B cell (primary cell): ENCODE results near the gene PPP2R5C. TPM values are rescaled to one million over a fixed set of nuclear protein-coding genes. Genes with fewer than 3 reads are reported as not detected.
"Not testable (repeated sequence)": the region's sequence is repeated elsewhere in the genome, so short reads cannot be mapped to it uniquely, and the experiment has no call there.

Experiments used
- ATAC-seq: fragments of 200-7000 bp; cut with Tn5 transposase; one replicate; pipeline ENCODE4 v1.10.0; 2021; ENCODE audit warnings: low read depth, mild to moderate bottlenecking, moderate number of reproducible peaks, moderate library complexity
- CTCF ChIA-PET: fragments of 350-600 bp; sonication (Branson Sonifier 250); formaldehyde crosslinking; loops from one replicate; lab custom pipeline; 2021; ENCODE audit warnings: antibody characterized with exemption, inconsistent platforms; lab: Charles Lee
- POLR2A ChIA-PET: fragments of 350-600 bp; sonication (Branson Sonifier 250); formaldehyde crosslinking; loops from one replicate; lab custom pipeline; 2021; ENCODE audit warnings: antibody characterized with exemption; lab: Charles Lee
- DNase-seq: peaks from one replicate; pipeline ENCODE4 v3.0.0; 2013
- H2AFZ ChIP-seq: 2 replicates; pipeline ENCODE4 v1.6.1; 2012; ENCODE audit warnings: mild to moderate bottlenecking, low read depth, low read length; ENCODE audit not compliant: insufficient read depth, poor library complexity, severe bottlenecking
- H3K27ac ChIP-seq, 2 donors: 1 replicate in 1 of 2; 2 replicates in 1 of 2; pipeline ENCODE4 v1.5.1; 2012 to 2013; ENCODE audit warnings: low read length in 2 of 2, mild to moderate bottlenecking in 2 of 2, moderate library complexity in 1 of 2
- H3K27me3 ChIP-seq, 4 experiments: fragments of 200-600 bp in 1 of 4; sonication (generic) in 1 of 4; replicated peaks in 1 of 4; 1 replicate in 2 of 4; 2 replicates in 2 of 4; pipeline versions ENCODE4 v1.6.1 to v1.7.0; 2013 to 2016; ENCODE audit warnings: low read length in 3 of 4, mild to moderate bottlenecking in 2 of 4, mixed read lengths in 1 of 4, moderate library complexity in 1 of 4; ENCODE audit not compliant: insufficient read depth in 4 of 4, control insufficient read depth in 3 of 4; ENCODE audit errors: control extremely low read depth in 1 of 4
- H3K36me3 ChIP-seq, 2 experiments: replicated peaks in 1 of 2; 1 replicate in 1 of 2; 2 replicates in 1 of 2; pipeline versions ENCODE4 v1.6.1 to v1.7.1; 2013; ENCODE audit warnings: low read length in 1 of 2; ENCODE audit not compliant: insufficient read depth in 2 of 2, control insufficient read depth in 1 of 2; ENCODE audit errors: control extremely low read depth in 1 of 2, extremely low read depth in 1 of 2
- H3K4me1 ChIP-seq, 2 donors: fragments of 200-600 bp in 1 of 2; sonication (generic) in 1 of 2; 1 replicate in 1 of 2; 2 replicates in 1 of 2; pipeline versions ENCODE4 v1.5.1 to v1.6.1; 2013 to 2017; ENCODE audit warnings: low read length in 2 of 2; ENCODE audit not compliant: control insufficient read depth in 2 of 2, insufficient read depth in 2 of 2
- H3K4me2 ChIP-seq: replicated peaks from 2 replicates; pipeline ENCODE3; 2012; ENCODE audit warnings: mild to moderate bottlenecking, low read depth, low read length; ENCODE audit not compliant: poor library complexity, severe bottlenecking
- H3K4me3 ChIP-seq, 5 experiments: fragments of 200-600 bp in 1 of 5; sonication (generic) in 1 of 5; 1 replicate in 3 of 5; 2 replicates in 2 of 5; pipeline versions ENCODE4 v1.5.1 to v1.7.0; 2011 to 2016; ENCODE audit warnings: low read length in 4 of 5, mild to moderate bottlenecking in 4 of 5, low read depth in 2 of 5, control low read depth in 1 of 5, moderate library complexity in 1 of 5; ENCODE audit not compliant: insufficient read depth in 1 of 5; ENCODE audit errors: control extremely low read depth in 1 of 5, extremely low read depth in 1 of 5
- H3K79me2 ChIP-seq: fragments of 200-600 bp; sonication (generic); one replicate; pipeline ENCODE4 v1.6.0; 2016; ENCODE audit warnings: low read length; ENCODE audit not compliant: control insufficient read depth, insufficient read depth
- H3K9ac ChIP-seq: fragments of 200-600 bp; sonication (generic); 2 replicates; pipeline ENCODE4 v1.6.1; 2017; ENCODE audit warnings: mild to moderate bottlenecking, low read length, moderate library complexity
- H3K9me3 ChIP-seq, 3 donors: one replicate each; pipeline versions ENCODE4 v1.6.1 to v1.7.1; 2013; ENCODE audit warnings: low read length in 2 of 3; ENCODE audit not compliant: control insufficient read depth in 2 of 3, insufficient read depth in 1 of 3; ENCODE audit errors: control extremely low read depth in 1 of 3
- H4K20me1 ChIP-seq: 2 replicates; pipeline ENCODE4 v1.6.0; 2012; ENCODE audit warnings: mild to moderate bottlenecking, low read length; ENCODE audit not compliant: insufficient read depth, control insufficient read depth, poor library complexity, severe bottlenecking
- H3K27ac Mint-ChIP-seq: one replicate; pipeline ENCODE4 v1.8.0; 2021; ENCODE audit warnings: mixed read lengths
- H3K27me3 Mint-ChIP-seq: one replicate; pipeline ENCODE4 v1.8.0; 2021; ENCODE audit warnings: mixed read lengths
- H3K4me1 Mint-ChIP-seq: one replicate; pipeline ENCODE4 v1.8.0; 2021; ENCODE audit warnings: mixed read lengths
- H3K4me3 Mint-ChIP-seq: one replicate; pipeline ENCODE4 v1.8.0; 2021; ENCODE audit warnings: mixed read lengths
- H3K9me3 Mint-ChIP-seq: one replicate; pipeline ENCODE4 v1.8.0; 2022; ENCODE audit warnings: mixed read lengths; ENCODE audit not compliant: insufficient read depth
- CTCF ChIP-seq: fragments of 200-600 bp; IDR thresholded peaks from one replicate; pipeline ENCODE4 v1.8.0; 2022; ENCODE audit warnings: antibody characterized with exemption, mild to moderate bottlenecking
- EZH2 ChIP-seq: IDR thresholded peaks from 2 replicates; pipeline ENCODE4 v1.6.1; 2012; ENCODE audit warnings: borderline replicate concordance, low read depth, mild to moderate bottlenecking, moderate library complexity, low read length; ENCODE audit not compliant: insufficient read depth, poor library complexity, severe bottlenecking
- whole genome bisulfite sequencing: methylation state at CpG from one replicate; pipeline ENCODE4 v1.1.5; 2013; ENCODE audit warnings: missing lambda C conversion rate; ENCODE audit not compliant: insufficient coverage; 5-methylcytosine and 5-hydroxymethylcytosine counted together
- intact Hi-C: fragments of 100-400 bp; cut with micrococcal nuclease; formaldehyde crosslinking; loops from one replicate; pipeline ENCODE4 v1.10.0; 2022
- polyA plus RNA-seq: library from polyadenylated mRNA; depleted of rRNA; stranded (reverse); fragments of >200 nt; gene quantifications from 2 replicates; pipeline ENCODE4 v1.2.3, GENCODE V29; 2012
- total RNA-seq, 2 donors: library from RNA; stranded (reverse); fragments of 120-200 nt in 1 of 2; gene quantifications; 1 replicate in 1 of 2; 2 replicates in 1 of 2; pipeline versions ENCODE4 v1.2.3 to v1.2.4, GENCODE V29; 2013 to 2022

Gene PPP2R5C
- total and polyA plus RNA-seq, 2 donors (not counting 1 experiment from before 2014, with no cell fraction given) = 91.7 to 330 TPM

GRCh38 chr14:101969481-101969880 lies 208.0 kb downstream of the PPP2R5C start:
- ChIA-PET CTCF (interaction anchor here (0.5 kb wide), 1 partner anchor 625 kb away, joined by 5 read pairs; no protein-coding TSS in a partner anchor), POLR2A (no interaction called here)
- H3K9ac ChIP-seq = no peak overlapping the region
- H3K9me3 ChIP-seq = no peaks in the 10 kb centered on the region
- intact Hi-C loops = no loop called here
- Mint-ChIP-seq H3K27me3 (no peaks in the 10 kb centered on the region), H3K4me1 (peaks cover 47% of the 10 kb centered on the region), H3K9me3 (no peaks in the 10 kb centered on the region), H3K4me3 (peak overlapping the region; percentile 11), H3K27ac (peak overlapping the region; percentile 53)
- H3K27ac ChIP-seq = peak overlapping the region in 1 of 2 donors; percentile 55
- peaks cover 46% of the 10 kb centered on the region for H4K20me1 ChIP-seq
- WGBS = 46% methylated on average over 4 of the region's 9 CpGs
- H3K79me2 ChIP-seq = peaks cover 100% of the 10 kb centered on the region
- ATAC-seq = no peak
- no peak for TF ChIP-seq EZH2
- no peak for TF ChIP-seq CTCF
- H3K4me1 ChIP-seq = peaks cover 12 to 26% of the 10 kb centered on the region in 2 donors
- H3K4me2 ChIP-seq = no peak overlapping the region
- no peaks in the 10 kb centered on the region for H3K27me3 ChIP-seq
- H2AFZ ChIP-seq = no peak overlapping the region
- peaks cover 1 to 7% of the 10 kb centered on the region in 2 experiments for H3K36me3 ChIP-seq
- no peak for DNase-seq
- H3K4me3 ChIP-seq = no peak overlapping the region

- peaks cover 39% of the 10 kb centered on the region for H3K4me1 Mint-ChIP-seq
- no peak overlapping the region for H3K27ac Mint-ChIP-seq
- Histone ChIP-seq H3K27ac (no peak overlapping the region), H3K9me3 (no peaks in the 10 kb centered on the region), H3K79me2 (peaks cover 96% of the 10 kb centered on the region), H3K4me3 (no peak overlapping the region), H3K36me3 (peaks cover 1 to 7% of the 10 kb centered on the region in 2 experiments), H3K4me1 (peaks cover 6 to 20% of the 10 kb centered on the region in 2 donors), H3K4me2 (no peak overlapping the region), H2AFZ (no peak overlapping the region), H3K9ac (no peak overlapping the region), H3K27me3 (no peaks in the 10 kb centered on the region), H4K20me1 (peaks cover 58% of the 10 kb centered on the region)
- 94% methylated on average over 2 of the region's 11 CpGs for WGBS
- DNase-seq (no peak), ATAC-seq (no peak)
- ChIA-PET CTCF (interaction anchor here (1.4 kb wide), 1 partner anchor 264 kb away, joined by 4 read pairs; no protein-coding TSS in a partner anchor), POLR2A (interaction anchor here (0.6 kb wide), 1 partner anchor 1735 kb away, joined by 7 read pairs; no protein-coding TSS in a partner anchor)
- no peaks in the 10 kb centered on the region for H3K27me3 Mint-ChIP-seq
- H3K4me3 Mint-ChIP-seq = peak overlapping the region; percentile 18
- intact Hi-C loops = no loop called here
- TF ChIP-seq CTCF (no peak), EZH2 (no peak)
- no peaks in the 10 kb centered on the region for H3K9me3 Mint-ChIP-seq
Measured at GRCh38 chr14:101970830-101971400, 209.4 kb downstream of the PPP2R5C start.

- H3K4me1 Mint-ChIP-seq = peaks cover 37% of the 10 kb centered on the region
- H3K9ac ChIP-seq, H3K36me3 ChIP-seq, H2AFZ ChIP-seq, ATAC-seq, H3K27me3 Mint-ChIP-seq, H3K4me3 Mint-ChIP-seq, POLR2A ChIA-PET, DNase-seq, H3K27me3 ChIP-seq, H3K27ac Mint-ChIP-seq, H3K4me2 ChIP-seq, H3K9me3 Mint-ChIP-seq, H3K27ac ChIP-seq, H3K9me3 ChIP-seq, H3K4me3 ChIP-seq, intact Hi-C loops: not testable (repeated sequence)
- CTCF ChIA-PET = interaction anchor here (1.4 kb wide), 1 partner anchor 265 kb away, joined by 4 read pairs; no protein-coding TSS in a partner anchor
- Histone ChIP-seq H3K4me1 (peaks cover 3 to 18% of the 10 kb centered on the region in 2 donors), H4K20me1 (peaks cover 58% of the 10 kb centered on the region), H3K79me2 (peaks cover 94% of the 10 kb centered on the region)
- WGBS = 83% methylated on average over 1 of the region's 2 CpGs
Measured at GRCh38 chr14:101971458-101971857, 209.9 kb downstream of the PPP2R5C start.
